Motor neuron (in vitro differentiated cells): ENCODE measurements around the gene MTLN. TPM values are rescaled to one million over a fixed set of nuclear protein-coding genes. Genes with fewer than 3 reads are reported as not detected.
"Not testable (repeated sequence)": the region's sequence is repeated elsewhere in the genome, so short reads cannot be mapped to it uniquely, and the experiment has no call there.

Source experiments
- ATAC-seq, 8 experiments: fragments of 200-7000 bp; cut with Tn5 transposase; replicated peaks in 6 of 8; 2 replicates each; pipeline ENCODE4 v1.8.0; 2021; ENCODE audit warnings: mild to moderate bottlenecking in 8 of 8, moderate library complexity in 8 of 8
- H3K27ac ChIP-seq, 2 donors: fragments of 250-450 bp; sonication (Bioruptor Pico); 2 replicates each; pipeline ENCODE4 v1.9.0; 2021; ENCODE audit warnings: antibody characterized with exemption in 2 of 2, mild to moderate bottlenecking in 2 of 2, moderate library complexity in 1 of 2
- H3K4me1 ChIP-seq, 2 donors: fragments of 250-450 bp; sonication (Bioruptor Pico); replicated peaks in 1 of 2; 2 replicates each; pipeline ENCODE4 v1.6.1; 2021; ENCODE audit warnings: antibody characterized with exemption in 2 of 2, mild to moderate bottlenecking in 2 of 2, moderate library complexity in 1 of 2
- H3K4me3 ChIP-seq, 5 donors: fragments of 250-450 bp; sonication (Bioruptor Pico); 2 replicates each; pipeline ENCODE4 v1.9.0; 2021; ENCODE audit warnings: antibody characterized with exemption in 5 of 5, mild to moderate bottlenecking in 5 of 5, moderate library complexity in 4 of 5
- WGBS, 10 experiments: fragments of 450-650 bp; shearing (Covaris generic); methylation state at CpG; one replicate each; pipeline ENCODE4 v1.0.0; 2022; 5-methylcytosine and 5-hydroxymethylcytosine counted together
- in situ Hi-C, 9 experiments: fragments of 400-800 bp; cut with MboI; loops; one replicate each; pipeline ENCODE4 v1.15.0; 2021; ENCODE audit warnings: low sequenced_read_pairs in 9 of 9, low pct_unique_long_range_greater_than_20kb in 2 of 9; ENCODE audit not compliant: unreplicated experiment in 9 of 9
- total RNA-seq, 8 experiments: library from RNA; unstranded; fragments of 300-600 nt; gene quantifications; 2 replicates each; pipeline versions ENCODE4 v1.2.3 to v1.2.4, GENCODE V29; 2022

The MTLN gene
- total RNA-seq, 8 experiments from 2014 or later, result 38.9 to 187 (median 67.5) TPM

DNA sequence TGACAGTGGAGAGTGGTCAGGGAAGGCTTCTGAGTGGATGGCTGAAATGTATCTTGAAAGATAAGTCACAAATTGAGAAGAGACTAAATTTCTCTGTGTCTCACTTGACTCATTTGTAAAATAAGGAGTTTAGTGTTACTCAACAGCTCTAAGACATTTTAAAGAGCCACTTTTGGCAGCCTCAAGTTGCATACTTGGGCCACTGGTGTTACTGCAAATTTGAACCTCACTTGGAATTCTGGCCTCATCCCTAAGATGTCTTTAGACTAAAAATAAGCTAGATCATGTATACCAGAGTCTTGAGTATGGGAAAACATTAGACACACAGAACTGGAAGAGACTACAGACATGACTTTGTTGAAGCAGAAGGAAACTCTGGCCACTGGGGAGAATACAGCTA is 4.5 kb upstream of the MTLN start:
- in situ Hi-C loops, result no loop called here
- no peak overlapping the region for H3K27ac ChIP-seq

DNA sequence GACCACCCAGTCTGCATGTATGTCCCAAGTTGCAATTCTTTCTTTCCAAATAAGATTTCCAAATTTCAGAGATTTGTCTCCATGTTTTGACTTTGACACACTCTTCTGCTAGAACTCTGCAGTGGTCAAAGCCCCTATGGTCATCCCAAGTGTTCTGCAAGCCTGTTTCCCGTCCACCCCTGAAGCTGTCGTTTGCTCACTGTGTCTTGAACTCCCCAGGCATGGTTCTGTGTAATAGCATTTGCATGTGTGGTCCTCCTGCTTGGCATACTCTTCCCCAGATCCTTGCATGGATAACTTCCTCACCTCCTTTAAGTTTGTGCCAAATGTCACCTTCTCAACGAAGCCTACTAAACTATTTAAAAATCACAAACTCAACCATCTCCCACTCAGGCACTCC is 3.9 kb upstream of the MTLN start:
- Histone ChIP-seq H3K4me1 (peaks cover 6% of the 10 kb centered on the region in 2 donors), H3K4me3 (no peak overlapping the region), H3K27ac (no peak overlapping the region)
- 8 to 72% (median 46%) methylated on average over 1 to 3 of the region's 3 CpGs; no CpG with 5 or more reads in 2 of the 10 experiments for WGBS, 10 experiments
- in situ Hi-C loops, result no loop called here
- ATAC-seq, result no peak

More for the DNA sequence above, 4.5 kb upstream of the MTLN start:
- Histone ChIP-seq H3K4me3 (no peak overlapping the region), H3K4me1 (peaks cover 0 to 3% of the 10 kb centered on the region in 2 donors)
- ATAC-seq, result no peak

DNA sequence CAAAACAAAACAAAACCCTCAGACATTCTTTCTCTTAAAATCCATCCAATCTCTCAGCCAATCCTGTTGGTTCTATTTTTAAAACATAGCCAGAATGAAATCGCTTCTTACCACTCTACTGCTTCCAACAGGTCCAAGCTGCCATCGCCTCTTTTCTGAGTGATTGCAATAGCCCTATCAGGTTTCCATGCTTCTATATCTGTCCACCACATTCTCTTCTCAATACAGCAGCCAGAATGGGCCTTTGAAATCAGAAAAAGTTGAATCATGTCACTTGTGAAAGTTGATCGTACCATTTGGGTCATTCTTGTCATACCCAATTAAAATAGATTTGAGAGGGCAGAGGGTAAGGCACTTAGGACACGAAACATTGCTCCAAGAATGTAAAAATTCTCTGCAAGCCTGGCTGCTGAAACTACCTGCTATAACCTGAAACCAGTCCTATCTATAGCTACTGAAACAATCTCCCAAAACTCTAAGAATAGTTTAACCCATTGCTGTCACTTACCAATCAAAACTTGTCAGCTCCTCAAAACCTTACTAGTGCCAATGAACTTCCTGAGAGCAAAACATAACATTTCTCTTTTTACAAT is 3.3 kb upstream of the MTLN start:
- no peak overlapping the region for H3K4me3 ChIP-seq
- no peak overlapping the region for H3K27ac ChIP-seq
- no peak for ATAC-seq
- WGBS, 10 experiments, result 40 to 80% (median 58%) methylated on average over 1 to 4 of the region's 4 CpGs; no CpG with 5 or more reads in 1 of the 10 experiments
- peaks cover 6 to 10% of the 10 kb centered on the region in 2 donors for H3K4me1 ChIP-seq
- in situ Hi-C loops, result no loop called here

DNA sequence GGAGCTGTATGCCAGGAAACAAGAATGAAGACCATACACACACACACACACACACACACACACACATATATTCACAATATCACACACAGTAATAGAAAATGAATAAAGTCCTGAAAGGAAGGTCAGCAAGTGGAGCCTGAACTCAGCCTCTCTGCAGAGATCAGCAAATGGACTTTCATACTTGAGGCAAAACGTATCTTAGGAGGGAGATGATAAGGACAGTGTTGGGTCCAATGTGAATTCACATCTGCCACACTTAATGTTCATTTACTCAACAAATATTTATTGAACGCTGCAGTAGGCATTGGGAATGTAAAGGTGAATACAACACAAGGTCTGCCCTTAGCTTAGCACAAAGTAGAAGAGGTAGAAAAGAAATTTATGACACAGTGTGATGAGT is 2.7 kb upstream of the MTLN start:
- Histone ChIP-seq H3K4me1 (peaks cover 6 to 10% of the 10 kb centered on the region in 2 donors), H3K27ac (no peak overlapping the region), H3K4me3 (no peak overlapping the region)
- in situ Hi-C loops, result no loop called here
- no peak for ATAC-seq
- WGBS, 10 experiments, result 0 to 100% (median 53%) methylated on average over 1 to 2 of the region's 2 CpGs; no CpG with 5 or more reads in 4 of the 10 experiments

DNA sequence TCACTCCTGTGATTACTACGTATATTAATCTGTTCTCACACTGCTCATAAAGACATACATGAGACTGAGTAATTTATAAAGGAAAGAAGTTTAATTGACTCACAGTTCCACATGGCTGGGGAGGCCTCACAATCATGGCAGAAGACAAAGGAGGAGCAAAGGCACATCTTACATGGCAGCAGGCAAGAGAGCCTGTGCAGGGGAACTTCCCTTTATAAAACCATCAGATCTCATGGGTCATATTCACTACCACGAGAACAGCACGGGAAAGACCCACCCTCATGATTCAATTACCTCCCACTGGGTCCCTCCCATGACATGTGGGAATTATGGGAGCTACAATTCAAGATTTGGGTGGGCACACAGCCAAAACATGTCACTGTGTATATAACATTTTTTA is 1.2 kb upstream of the MTLN start:
- H3K27ac ChIP-seq, H3K4me1 ChIP-seq, ATAC-seq, in situ Hi-C loops, H3K4me3 ChIP-seq: not testable (repeated sequence)
- 0 to 90% (median 80%) methylated on average over 1 to 3 of the region's 3 CpGs; no CpG with 5 or more reads in 4 of the 10 experiments for WGBS, 10 experiments

DNA sequence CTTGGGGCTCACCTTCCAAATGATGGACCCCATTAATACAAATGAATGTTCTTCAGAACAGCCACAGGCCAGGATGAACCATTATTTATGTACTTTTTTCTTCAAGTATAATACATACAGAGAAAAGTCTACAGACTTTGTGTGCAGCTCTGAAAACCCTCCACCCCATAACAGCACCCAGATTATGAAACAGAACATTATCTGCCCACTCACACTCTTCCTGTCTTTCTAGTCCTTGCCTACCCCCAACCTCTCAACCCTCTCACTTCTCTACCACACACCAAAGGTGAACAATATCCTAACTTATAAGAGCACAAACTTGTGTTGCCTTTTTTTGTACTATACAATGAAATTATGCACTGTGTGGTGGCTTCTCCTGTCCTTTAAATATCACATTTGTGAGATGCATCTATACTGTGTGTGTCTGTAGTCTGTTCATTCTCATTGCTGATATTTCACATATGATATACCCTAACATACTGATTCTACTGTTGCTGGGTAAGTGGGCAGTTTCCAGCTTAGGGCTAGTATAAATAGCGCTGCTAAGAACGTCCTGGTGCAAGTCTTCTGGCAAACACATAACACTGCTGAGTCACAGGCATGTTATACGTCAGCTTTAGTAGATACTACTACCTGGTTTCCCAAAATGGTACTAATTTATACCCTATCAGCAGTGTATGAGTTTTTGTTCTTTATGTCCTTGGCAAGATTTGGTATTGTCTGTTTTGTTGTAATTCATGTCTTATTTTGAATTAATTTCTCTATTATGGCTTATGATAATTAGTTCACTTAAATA is 6.5 kb downstream of the MTLN start:
- H3K27ac ChIP-seq, result no peak overlapping the region
- no peak overlapping the region for H3K4me3 ChIP-seq
- WGBS, 10 experiments, result 40 to 88% (median 74%) methylated on average over 1 to 3 of the region's 3 CpGs; no CpG with 5 or more reads in 3 of the 10 experiments
- H3K4me1 ChIP-seq, result peaks cover 4 to 7% of the 10 kb centered on the region in 2 donors
- no peak for ATAC-seq
- in situ Hi-C loops, result no loop called here

DNA sequence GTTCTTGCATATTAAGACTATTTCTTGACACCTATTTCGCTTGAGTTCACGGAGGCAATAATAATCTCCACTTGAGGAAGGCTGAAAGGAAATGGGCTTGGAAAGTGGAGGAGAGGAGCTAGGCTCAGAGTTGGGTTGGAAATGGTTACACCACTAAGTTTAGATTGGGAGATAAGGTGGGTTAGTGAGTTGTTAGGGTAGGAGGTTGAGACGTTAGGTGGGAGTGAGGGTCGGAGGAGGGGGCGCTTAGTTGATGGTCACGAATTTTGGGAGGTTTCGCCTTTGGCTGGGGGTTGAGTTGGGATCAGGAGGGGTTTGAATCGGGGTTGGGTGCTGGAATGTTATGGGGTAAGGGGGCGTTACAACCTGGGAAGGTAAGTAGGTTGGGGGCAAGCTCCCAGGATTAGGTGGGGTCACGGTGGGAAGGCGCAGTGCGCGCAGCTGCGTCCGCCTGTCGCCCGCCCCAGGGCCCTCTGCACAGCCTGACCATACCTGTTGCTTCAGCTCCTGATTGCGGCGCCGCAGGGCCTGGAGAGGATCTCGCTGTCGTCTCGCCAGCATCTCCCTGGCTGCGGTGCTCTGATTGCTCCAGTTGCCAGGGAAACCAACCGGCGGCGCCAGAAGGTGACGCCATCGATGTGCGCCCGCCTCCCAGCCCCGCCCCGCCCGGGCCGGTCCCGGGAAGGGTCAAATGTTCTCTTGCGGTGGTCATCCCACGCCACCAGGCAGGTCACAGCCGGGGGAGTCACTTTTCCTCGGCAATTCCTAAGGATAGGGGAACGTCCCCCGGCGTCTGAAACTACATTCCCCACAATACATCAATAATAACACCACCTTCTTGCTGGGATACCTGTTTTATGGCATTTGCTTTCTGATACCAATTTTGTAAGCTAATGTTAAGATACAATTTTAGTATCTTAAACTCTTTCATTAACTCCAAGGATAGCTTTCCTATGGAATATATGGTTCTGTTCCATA is 7.7 kb downstream of the MTLN start, which contains the start of gene NPHP1:
NPHP1 (minus strand) TSS at position 606 of the 978 bp plus-strand sequence; CDS start at position 561, 45 bp downstream.
- in situ Hi-C loops, result no loop called here
- Histone ChIP-seq H3K4me3 (peak within 1 kb of the TSS; percentile 33 to 68 (median 56)), H3K4me1 (peaks cover 4 to 7% of the 10 kb centered on the region in 2 donors), H3K27ac (peak within 1 kb of the TSS in 1 of 2 donors; percentile 20)
- peak; percentile 94 to 100 (median 100) for ATAC-seq
- 0 to 43% (median 9%) methylated on average over 1 to 11 of the region's 43 CpGs; no CpG with 5 or more reads in 1 of the 10 experiments for WGBS, 10 experiments

DNA sequence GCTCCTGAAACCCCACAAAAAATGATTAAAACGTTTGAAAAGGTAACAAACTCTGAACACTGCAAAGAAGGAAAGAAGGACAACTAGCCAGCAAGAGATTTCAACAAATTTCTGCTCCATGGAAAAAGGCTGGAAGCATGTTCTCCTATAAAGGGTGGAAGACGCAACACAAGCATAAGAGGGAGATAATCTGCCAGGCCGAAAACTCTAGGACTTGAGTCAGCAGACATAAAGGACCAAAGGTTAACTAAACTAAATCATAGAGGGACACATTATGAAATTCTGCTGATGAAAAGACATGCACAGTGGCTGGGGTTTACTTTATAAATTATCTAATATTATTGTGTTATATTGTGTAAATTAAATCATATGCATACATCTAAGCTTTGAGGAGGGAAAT is 14.3 kb downstream of the MTLN start:
- no peak overlapping the region for H3K27ac ChIP-seq
- in situ Hi-C loops, result no loop called here
- no peaks in the 10 kb centered on the region for H3K4me1 ChIP-seq
- H3K4me3 ChIP-seq, result no peak overlapping the region
- 39 to 89% (median 75%) methylated on average over 1 to 3 of the region's 3 CpGs; no CpG with 5 or more reads in 2 of the 10 experiments for WGBS, 10 experiments
- ATAC-seq, result peak in 1 of 8 experiments; percentile 48

DNA sequence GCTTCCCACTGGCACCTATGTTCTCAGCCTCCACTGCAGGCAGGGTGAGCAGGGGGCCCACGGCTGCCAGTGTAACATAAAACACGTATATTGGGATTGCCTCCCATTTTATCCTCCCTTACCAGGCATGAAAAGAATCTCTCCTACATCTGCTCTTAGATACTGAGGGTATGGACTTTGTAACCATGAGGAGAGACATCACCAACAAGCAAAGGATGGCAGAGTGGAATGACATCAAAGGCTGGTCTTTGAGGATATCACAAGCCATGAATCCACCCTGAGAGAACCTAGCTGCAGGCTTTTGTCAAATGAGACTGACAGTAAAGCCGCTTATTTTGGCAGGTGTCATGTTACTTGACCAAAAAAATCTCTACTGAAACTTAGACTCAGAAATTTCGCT is 14.9 kb downstream of the MTLN start:
- 75 to 100% (median 87%) methylated on average over 1 to 4 of the region's 4 CpGs; no CpG with 5 or more reads in 1 of the 10 experiments for WGBS, 10 experiments
- in situ Hi-C loops, result no loop called here

DNA sequence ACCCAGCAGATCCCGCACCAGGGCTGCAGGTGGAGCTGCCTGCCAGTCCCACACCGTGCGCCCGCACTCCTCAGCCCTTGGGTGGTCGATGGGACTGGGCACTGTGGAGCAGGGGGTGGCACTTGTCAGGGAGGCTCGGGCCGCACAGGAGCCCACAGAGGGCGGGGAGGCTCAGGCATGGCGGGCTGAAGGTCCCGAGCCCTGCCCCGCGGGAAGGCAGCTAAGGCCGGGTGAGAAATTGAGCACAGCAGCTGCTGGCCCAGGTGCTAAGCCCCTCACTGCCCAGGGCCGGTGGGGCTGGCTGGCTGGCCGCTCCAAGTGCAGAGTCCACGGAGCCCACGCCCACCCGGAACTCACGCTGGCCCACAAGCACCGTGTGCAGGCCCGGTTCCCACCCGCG is 22.2 kb downstream of the MTLN start:
- 100% methylated on average over 1 to 4 of the region's 23 CpGs; no CpG with 5 or more reads in 7 of the 10 experiments for WGBS, 10 experiments
- in situ Hi-C loops, ATAC-seq: not testable (repeated sequence)

More for the DNA sequence above, 14.9 kb downstream of the MTLN start:
- Histone ChIP-seq H3K27ac (no peak overlapping the region), H3K4me3 (no peak overlapping the region), H3K4me1 (no peaks in the 10 kb centered on the region)
- no peak for ATAC-seq

DNA sequence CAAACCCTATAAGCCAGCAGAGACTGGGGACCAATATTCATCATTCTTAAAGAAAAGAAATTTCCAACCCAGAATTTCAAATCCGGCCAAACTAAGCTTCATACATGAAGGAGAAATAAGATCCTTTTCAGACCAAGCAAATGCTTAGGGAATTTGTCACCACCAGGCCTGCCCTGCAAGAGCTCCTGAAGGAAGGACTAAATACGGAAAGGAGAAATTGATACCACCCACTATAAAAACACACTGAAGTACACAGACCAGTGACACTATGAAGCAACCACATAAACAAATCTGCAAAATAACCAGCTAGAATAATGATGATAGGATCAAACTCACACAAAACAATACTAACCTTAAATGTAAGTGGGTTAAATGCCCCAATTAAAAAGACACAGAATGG is 29.9 kb downstream of the MTLN start:
- in situ Hi-C loops, result no loop called here
- no peak for ATAC-seq
- WGBS, 10 experiments, result 83 to 100% (median 89%) methylated on average over 1 to 2 of the region's 2 CpGs; no CpG with 5 or more reads in 4 of the 10 experiments
- no peaks in the 10 kb centered on the region for H3K4me1 ChIP-seq
- H3K27ac ChIP-seq, result no peak overlapping the region
- H3K4me3 ChIP-seq, result no peak overlapping the region

More for the DNA sequence above, 22.2 kb downstream of the MTLN start:
- not testable (repeated sequence) for H3K4me3 ChIP-seq, H3K4me1 ChIP-seq, H3K27ac ChIP-seq

DNA sequence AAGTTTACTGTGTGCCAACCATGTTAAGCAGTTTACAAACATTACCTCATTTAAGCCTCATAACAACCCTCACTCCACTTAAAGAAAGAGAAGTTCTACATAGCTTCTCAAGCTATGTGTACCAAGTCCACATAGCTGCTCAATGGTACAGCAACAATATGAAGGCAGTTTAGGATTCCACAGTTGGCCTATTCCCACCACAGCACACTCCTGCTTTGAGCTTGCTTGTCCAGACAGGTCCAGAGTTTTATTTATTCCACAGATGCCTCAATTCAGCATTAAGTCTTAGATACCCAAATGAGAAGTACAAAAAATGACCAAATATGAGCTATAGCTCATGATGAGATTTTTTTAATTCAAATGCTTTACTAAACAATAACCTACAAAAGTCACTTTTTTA is 32.3 kb downstream of the MTLN start:
- in situ Hi-C loops, result no loop called here
- Histone ChIP-seq H3K4me1 (no peaks in the 10 kb centered on the region), H3K4me3 (no peak overlapping the region), H3K27ac (no peak overlapping the region)
- ATAC-seq, result no peak
